Measurements from ENCODE around the gene IL27RA.
A peak's percentile ranks its signal among the peaks of the same experiment; 100 is the strongest.

The IL27RA gene

DNA sequence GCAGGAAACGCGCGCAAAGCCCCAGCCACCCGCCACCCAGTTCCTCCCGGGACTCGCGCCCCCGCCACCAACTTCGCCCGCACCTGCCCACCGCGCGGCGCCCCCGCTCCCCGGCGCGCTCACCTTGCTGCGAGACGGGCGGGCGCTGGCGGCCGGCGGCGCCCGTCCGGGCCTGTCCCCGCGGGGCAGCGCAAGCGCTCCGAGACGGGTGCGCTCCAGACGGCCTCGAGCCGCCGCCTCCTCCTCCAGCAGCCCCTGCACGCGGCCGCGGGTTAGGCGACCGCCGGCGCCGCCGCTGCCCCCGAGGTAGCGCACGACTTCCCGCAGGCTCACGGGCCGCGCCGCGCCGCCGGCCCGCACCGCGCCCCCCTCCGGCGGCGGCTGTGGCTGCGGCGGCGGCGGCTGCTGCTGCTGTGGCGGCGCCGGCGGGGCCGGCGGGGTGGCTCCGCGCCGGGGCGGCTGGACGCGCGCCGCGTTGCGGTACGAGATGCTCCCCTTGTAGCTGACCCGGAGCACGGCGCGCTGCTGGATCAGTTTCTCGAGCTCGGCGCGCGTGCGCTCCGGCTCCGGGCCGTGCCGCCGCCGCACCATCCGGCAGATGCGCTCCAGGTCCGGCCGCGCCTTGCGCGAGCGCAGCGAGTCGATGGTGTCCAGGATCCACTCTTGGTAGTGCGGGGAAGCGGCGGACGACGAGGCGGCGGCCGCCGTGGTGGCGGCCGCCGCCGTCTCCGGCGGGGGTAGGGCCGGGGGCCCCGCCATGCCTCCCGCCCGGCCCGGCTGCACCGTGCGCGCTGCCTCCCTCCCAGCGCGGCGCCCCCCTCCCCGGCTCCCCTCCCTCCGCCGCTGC lies 58.3 kb downstream of the IL27RA start:
- DNase-seq: no peak

- peak; percentile 52 for DNase-seq
Observed at GRCh38 chr19:14090509-14091080, 59.0 kb downstream of the IL27RA start, which contains the start of gene SAMD1. SAMD1 (minus strand) TSS chr19:14090751.

- DNase-seq: peak; percentile 41
Observed at GRCh38 chr19:14091081-14091812, 59.7 kb downstream of the IL27RA start.

- DNase-seq: no peak
Observed at GRCh38 chr19:14091813-14092462, 60.4 kb downstream of the IL27RA start.

- no peak for DNase-seq
Observed at GRCh38 chr19:14093117-14093823, 61.7 kb downstream of the IL27RA start.

- no peak for DNase-seq
Observed at GRCh38 chr19:14094854-14095253, 63.3 kb downstream of the IL27RA start.

DNA sequence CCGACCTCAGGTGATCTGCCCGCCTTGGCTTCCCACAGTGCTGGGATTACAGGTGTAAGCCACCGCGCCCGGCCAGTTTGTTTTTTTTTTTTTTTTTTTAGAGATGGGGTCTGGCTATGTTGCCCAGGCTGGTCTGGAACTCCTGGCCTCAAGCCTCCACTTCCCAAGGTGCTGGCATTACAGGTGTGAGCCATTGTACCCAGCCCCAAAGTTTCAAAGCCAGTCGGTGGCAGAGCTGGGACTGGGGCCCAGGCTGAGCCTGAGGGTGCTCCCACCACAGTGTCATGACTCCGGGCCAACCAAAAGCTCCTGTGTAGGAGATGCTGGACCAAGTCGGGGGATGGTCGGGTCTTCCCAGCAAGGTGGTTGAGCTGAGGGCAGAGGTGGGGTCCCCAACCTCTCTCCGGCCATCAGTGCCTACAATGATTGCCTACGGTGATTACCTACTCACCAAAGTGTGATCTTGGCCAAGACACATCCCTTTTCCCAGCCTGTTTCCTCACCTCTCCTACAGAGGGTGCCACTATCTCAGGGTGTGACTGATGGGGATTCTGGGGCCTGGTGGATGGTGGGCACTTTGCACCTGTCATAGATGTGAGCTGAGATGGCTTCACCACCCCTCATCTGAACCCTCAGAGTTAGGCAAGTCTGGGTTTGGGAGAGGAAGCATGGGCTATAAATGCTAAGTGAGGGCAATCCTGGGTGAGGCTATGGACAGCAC lies 64.9 kb downstream of the IL27RA start:
- no peak for DNase-seq

GRCh38 chr19:14097532-14098151 lies 66.1 kb downstream of the IL27RA start:
- no peak for DNase-seq

DNA sequence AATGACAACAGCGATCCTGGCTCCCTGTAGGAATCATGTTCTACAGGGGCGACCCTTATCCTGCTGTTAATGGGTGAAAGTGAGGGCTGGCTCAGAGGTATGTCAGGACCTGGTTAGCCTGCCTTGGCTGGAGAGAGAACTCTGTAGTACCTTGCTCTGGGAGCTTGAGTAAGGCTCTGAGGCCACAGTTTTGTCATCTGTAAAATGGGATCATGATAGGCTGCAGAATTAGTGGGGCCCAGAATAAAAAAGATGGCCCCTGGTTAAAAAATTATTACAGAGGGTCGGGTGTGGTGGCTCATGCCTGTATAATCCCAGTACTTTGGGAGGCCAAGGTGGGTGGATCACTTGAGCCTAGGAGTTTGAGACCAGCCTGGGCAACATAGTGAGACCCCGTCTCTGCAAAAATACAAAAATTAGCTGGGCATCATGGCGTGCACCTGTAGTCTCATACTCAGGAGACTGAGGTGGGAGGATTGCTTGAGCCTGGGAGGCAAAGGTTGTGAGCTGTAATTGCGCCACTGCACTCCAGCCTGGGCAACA lies 69.5 kb downstream of the IL27RA start:
- DNase-seq: no peak

DNA sequence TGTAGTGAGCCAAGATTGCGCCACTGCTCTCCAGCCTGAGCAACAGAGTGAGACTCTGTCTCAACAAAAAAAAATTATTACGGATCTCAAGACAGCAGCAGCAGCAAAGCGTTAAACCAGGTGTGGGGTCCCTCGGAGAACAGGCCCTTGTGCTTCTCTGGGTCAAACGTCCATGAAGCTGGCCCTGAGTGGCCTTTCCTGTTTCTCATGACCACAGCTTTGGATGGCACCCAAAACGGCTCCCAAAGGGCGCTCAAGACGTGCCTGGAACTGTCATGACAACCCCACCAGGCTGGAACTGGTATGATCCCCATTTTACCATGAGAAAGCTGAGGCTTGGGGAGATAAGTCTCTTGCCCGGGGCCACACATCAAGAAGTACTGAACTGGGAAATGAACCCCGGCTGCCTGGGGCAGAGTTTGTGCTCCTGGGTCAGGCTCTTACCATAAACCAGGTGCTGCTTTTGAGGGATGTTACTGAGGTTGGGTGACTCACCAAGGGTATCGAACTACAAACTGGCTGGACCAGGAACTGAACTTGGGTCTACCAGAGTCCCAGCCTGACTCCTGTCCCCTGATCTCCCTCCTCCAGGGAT lies 70.6 kb downstream of the IL27RA start:
- no peak for DNase-seq

DNA sequence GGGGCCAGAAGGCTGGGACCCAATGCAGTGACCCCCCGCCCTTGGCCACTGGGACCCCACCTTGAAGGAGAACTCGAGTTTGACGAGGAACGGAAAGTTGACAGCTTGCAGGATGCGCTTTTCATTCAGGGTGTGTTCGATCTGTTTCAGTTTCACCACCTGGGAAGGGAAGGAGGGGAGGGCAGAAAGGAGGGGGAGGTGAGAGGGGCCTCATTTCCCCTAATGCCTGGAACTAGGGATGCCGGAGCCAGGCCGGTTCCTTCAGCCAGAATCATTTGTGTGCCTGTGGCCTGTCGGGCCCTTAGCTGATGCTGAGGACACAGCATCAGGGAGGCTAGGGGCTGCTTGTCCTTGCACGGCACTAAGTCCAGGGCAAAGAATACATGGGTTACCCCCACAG lies 71.2 kb downstream of the IL27RA start:
- DNase-seq: no peak
